GM21526 (cell line): ENCODE data around the gene PRKRIP1.
A peak's percentile ranks its signal among the peaks of the same experiment; 100 is the strongest.
"Not testable (repeated sequence)": the region's sequence is repeated elsewhere in the genome, so short reads cannot be mapped to it uniquely, and the experiment has no call there.

Experiments used
- ATAC-seq: cut with Tn5 transposase; IDR thresholded peaks from one replicate; pipeline ENCODE4 v1.9.1; 2021; ENCODE audit warnings: moderate library complexity; ENCODE audit not compliant: unreplicated experiment, low FRiP score

PRKRIP1 gene

DNA sequence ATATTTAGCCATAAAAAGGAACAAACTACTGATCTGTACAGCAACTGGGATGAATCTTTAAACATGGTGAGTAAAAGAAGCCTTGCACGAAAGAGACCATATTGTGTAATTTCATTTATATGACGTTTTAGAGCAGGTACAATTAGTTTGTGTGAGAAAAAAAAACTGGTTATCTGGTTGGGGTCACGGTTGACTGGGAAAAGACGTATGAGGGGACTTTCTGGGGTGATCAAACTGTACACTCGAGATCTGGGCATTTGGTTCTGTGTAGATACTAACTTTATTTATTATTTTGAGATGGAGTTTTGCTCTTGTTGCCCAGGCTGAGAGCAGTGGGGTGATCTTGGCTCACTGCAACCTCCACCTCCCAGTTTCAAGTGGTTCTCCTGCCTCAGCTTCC, 4.2 kb downstream of the PRKRIP1 start:
- ATAC-seq: no peak

- ATAC-seq: no peak
Observed at GRCh38 chr7:102403563-102403962, 7.4 kb downstream of the PRKRIP1 start.

DNA sequence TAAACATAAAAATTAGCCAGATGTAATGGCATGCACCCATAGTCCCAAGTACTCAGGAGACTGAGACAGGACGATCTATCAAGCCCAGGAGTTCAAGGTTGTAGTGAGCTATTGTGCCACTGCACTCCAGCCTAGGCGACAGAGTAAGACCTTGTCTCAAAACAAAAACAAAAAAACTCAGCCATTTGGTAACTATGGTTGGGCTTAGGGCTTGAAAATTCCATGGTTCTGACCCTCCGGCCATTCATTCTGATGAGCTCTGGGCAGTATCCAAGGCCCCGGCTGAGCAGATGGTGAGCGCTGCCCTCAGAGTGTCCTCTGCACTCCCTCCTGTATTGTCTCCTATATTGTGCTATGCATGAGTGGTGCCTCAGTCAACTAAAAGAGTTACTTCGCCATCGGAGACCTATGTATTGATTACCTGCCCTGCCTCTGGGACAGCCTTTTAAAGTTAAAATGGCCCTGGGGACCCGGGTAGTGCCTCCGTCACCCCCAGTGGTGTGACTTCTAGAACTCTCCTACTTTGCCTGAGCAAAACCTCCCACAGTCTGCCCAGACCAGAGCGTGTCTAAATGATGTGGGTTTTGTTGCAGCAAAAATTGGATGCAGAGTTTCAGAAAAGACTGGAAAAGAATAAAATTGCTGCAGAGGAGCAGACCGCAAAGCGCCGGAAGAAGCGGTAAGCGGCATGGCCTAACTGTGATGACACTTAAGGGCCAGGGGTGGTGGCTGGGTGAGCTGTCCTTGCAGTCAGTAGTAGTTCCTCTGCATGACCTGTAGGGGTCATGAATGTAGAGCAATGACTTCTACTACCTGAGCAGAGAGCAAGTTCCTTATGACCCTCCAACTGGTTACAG, 8.1 kb downstream of the PRKRIP1 start:
- ATAC-seq: peak; percentile 66

- not testable (repeated sequence) for ATAC-seq
Observed at GRCh38 chr7:102404862-102405188, 8.7 kb downstream of the PRKRIP1 start.

- ATAC-seq: no peak
Observed at GRCh38 chr7:102407910-102408309, 11.7 kb downstream of the PRKRIP1 start.

GRCh38 chr7:102408530-102408929, 12.4 kb downstream of the PRKRIP1 start:
- ATAC-seq: not testable (repeated sequence)

- ATAC-seq: no peak
Observed at GRCh38 chr7:102409340-102409739, 13.2 kb downstream of the PRKRIP1 start.

DNA sequence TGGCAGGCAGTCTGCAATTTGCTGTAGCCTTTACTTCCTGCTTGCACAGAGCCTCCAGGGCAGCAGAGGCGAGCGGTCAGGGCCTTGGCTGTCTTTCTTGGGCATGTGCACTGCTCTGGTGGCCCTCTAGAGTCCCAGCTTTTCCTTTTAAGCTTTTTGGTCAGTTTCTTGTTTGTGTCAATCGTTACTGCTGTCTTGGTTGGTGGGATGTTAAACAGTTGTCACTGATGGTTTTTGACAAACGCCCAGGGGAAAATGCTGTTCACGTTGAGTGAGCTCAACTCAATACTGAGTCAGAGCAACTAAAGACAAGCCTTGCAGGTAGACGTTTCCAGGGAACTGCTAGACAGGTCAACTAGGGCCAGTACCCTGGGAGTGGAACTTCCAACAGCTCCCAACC, 14.0 kb downstream of the PRKRIP1 start:
- ATAC-seq: no peak

- ATAC-seq: no peak
Observed at GRCh38 chr7:102410918-102411317, 14.8 kb downstream of the PRKRIP1 start.

DNA sequence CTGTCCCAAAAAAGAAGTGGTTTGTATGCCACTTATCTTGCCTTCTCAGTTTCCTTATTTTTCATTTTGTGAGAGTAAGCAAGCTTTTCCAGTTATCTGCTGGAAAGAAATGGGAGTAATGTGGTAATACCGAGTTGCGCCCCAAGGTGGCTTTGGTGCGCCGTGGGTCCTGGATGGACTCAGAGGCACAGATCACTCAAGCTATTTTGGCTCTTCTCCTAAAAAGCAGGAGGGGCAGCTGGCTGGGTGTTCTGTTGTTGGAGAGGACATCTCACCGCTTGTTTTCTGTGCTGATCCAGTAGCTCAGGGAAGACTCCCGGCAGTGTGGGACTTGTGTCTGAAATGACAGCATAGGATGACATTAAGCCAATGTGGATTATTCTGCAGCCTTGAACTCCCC, 16.4 kb downstream of the PRKRIP1 start:
- ATAC-seq: no peak

- no peak for ATAC-seq
Observed at GRCh38 chr7:102413091-102413490, 16.9 kb downstream of the PRKRIP1 start.

DNA sequence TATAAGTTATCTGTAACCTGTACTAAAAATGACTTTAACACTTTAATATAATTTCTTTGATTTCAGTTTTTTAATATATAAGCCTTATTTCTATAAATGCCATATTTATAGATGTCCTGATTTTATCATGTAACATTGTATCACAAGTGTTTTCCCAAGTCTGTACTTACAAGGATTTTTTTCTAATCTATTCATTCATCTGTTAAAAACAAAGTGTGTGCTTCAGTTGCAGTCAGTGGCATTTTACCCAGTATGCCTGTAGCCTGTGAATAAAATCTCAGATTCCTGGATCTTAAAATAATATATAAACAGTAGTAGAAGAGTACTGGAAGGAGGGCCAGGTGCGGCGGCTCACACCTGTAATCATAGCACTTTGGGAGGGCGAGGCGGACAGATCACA, 17.4 kb downstream of the PRKRIP1 start:
- no peak for ATAC-seq

DNA sequence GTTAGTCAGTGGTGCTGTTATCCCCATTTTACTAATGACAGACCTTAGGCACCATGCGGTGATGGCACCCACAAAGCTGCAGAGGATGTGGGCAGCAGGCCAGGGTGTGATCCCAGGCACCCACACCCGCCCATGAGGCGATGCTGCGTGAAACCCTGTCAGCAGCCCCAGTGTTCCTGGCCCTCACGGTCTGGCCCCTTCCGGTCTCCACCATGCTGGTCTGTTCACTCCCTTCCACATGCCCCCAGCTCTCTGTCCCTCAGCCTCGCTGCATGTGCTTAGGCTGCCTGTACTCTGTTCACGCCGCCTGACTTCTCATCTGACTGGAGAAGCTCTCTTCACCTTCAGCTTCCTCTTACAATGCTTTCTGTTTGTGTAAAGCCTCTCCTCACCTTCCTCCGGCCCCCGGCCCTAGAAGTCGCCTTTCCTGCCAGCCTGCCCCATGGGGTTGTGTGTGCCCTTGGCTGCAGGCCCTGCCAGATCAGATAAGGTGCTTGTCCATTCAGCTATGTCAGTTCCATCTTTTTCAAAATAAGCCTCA, 19.6 kb downstream of the PRKRIP1 start:
- no peak for ATAC-seq

DNA sequence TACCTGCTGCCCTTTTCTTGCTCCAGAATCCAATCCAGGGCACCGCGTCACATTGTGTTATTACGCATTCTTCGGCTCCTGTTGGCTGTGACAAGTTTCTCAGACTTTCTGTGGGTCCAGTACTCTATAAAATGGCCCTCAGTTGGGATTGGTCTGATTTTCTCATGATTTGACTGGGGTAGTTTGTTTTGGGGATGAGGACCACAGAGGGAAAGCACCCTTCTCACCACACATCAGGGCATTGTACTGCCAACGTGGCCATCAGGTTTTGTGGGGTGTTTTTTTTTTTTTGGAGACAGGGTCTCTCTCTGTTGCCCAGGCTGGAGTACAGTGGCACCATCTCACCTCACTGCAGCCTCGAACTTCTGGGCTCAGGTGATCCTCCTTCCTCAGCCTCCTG, 20.2 kb downstream of the PRKRIP1 start:
- ATAC-seq: no peak

- ATAC-seq: no peak
Observed at GRCh38 chr7:102417105-102417504, 20.9 kb downstream of the PRKRIP1 start.

GRCh38 chr7:102418592-102418991, 22.4 kb downstream of the PRKRIP1 start:
- no peak for ATAC-seq

DNA sequence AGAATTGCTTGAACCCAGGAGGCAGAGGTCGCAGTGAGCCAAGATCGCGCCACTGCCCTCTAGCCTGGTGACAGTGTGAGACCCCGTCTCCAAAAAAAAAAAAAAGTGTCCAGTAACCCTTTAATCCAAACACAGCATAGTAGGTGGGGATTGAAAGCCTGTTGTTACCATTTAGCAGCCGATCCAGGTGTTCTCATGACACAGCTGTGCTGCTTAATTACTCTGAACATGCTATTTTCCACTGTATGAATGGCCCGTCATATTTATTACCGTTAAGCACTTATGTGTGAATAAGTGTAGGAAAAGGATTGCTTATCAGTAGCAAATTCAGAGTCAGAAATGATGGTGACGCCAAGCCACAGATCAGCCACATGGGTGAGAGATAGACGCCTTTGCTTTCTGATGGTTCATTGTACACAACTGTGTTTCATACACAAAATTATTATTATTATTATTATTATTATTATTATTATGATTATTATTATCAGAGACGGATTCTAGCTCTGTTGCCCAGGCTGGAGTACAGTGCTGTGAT, 25.6 kb downstream of the PRKRIP1 start:
- no peak for ATAC-seq

DNA sequence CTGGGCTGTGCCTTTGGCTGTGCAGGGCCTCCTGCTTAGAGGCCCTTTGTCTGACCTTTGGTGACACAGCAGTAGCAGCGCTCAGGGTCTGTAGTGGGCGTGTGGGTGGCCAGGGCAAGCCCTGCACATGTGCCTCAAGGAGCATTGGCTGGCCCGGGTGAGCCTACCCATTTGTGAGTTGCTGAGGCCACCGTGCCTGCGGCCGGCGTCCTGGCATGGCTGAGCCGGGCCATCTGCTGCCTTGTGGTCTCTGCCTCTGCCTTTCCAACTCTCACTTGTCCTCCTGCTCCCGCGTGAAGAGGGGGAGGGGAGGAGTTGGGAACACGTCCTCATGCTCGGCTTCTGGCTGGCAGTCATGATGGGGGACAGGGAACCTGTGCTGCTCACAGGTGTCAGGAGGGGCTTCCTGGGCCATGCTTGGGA, 28.0 kb downstream of the PRKRIP1 start:
- ATAC-seq: no peak

GRCh38 chr7:102424787-102425218, 28.6 kb downstream of the PRKRIP1 start:
- no peak for ATAC-seq

GRCh38 chr7:102425639-102426267, 29.6 kb downstream of the PRKRIP1 start:
- ATAC-seq: peak; percentile 56

- peak; percentile 42 for ATAC-seq
Observed at GRCh38 chr7:102426268-102427018, 30.3 kb downstream of the PRKRIP1 start.
